GM19025 (cell line): ENCODE results near the gene FAM222A.

Experiments used
- ATAC-seq: cut with Tn5 transposase; IDR thresholded peaks from one replicate; pipeline ENCODE4 v1.9.1; 2021; ENCODE audit warnings: mild to moderate bottlenecking, low read depth, moderate library complexity; ENCODE audit not compliant: unreplicated experiment

Gene FAM222A

DNA sequence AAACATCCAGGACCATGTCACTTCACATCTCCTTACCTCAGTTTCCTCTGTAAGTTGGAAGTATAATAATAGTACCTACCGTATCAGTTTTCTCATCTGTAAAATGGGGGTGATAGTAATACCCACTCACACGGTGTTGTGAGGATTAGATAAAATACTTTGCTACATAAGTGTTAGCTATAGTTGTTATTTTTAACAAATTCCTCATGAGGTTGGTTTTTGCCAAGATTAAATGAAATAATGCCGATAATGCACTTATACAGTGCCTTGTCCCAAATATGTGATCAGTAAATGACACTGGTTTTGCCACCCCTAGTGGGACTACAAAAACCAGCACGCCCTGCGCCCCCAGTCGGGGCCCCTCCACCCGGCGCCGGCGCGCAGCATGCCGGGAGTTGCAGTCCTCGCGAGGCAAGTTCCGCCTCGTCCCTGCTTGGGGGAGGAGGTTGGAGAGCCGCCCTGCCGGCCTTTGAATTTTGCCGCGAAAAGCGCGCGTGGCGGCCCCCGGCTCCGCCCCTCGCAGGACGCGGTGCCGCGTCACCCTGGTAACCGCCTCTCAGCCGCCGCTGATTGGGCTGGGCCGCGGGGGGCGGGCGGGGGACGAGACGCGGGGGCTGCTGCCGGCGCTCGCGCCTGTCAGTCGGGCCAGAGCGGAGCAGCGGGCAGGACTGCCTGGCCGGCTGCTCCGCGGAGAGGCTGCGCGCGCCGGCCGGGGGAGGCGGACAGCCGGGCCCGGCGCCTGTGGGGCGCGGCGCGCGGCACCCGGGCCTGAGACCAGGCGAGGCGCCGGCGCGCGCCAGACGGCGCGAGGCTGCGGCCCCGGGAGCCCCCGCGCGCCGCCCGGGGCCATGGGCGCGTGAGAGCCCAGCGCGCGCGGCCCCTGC, at the start of gene FAM222A:
TSS of gene FAM222A (plus strand) at position 639 of the 884 bp plus-strand sequence. CDS start 30,322 bp downstream, outside the sequence.
- peak; percentile 93 for ATAC-seq

DNA sequence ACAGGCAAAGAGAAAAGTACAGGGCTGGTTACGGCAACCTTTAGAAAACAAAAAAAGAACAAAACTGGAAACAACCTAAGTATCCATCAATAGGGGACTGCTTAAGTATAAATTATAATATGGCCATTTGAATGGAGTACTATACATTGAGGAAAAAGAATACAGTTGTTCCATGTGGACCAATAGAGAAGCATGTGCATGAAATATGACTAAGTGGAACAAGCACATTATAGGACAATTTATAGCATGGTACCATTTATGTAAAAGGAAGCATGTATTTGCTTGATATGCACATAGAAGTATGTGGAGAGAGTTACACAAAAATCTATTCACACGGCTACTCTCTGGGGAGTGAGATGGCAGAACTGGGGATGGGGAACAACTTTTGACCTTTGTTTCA, 49.2 kb upstream of the FAM222A start:
- ATAC-seq: no peak

DNA sequence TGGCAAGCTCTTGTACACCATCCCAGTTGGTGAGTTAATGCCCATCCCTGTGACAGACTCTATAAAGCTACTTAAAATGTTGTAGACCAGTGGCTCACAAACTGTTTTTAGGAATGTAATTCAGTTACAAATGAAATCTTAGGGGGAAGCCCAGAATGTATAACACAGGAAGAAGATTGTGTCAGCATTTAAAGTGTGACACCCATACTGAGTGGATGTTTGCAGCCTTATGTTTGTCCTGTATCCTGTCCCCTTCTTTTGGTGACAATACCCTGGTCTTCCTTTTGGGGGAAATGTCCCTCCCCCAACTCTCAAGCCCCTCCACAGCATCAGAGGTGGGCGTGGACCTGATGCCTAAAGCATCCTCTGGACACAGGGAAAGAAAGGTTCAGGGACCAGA, 47.6 kb upstream of the FAM222A start:
- no peak for ATAC-seq

DNA sequence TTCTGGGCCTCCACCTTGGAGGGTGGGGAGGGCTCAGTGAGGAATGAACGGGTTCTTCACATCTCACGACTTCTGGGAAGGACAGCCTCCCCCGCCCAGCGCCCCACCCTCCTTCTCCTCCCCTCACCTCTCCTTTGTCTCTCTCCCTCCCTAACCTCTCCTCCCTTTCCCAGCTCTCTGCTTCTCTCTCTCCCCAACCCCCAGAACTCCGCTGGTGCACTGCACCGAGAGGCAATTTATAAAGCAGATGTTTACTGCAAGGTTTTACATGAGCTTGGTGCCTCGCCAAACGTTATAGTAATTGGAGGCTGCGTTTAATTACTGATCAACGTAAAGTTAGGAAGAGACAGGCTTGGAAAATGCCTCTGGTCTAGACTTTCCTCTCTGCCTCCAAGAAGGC, 42.9 kb upstream of the FAM222A start:
- no peak for ATAC-seq

DNA sequence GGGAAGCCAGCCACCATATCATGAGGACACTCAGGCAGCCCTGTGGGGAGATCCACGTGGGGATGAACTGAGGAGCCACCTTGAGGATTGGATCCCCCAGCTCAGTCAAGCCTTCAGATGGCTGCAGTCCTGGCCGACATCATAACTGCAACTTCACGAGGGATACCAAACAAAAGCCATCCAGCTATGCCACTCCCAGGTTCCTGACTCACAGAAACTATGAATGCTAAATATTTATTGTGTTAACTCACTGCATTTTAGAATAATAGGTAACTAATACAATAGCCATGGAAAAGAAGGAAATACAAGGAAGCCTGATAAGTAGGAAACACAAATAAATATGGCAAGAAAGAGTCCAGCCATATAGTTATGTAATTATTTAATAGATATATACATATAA, 42.1 kb upstream of the FAM222A start:
- ATAC-seq: no peak

DNA sequence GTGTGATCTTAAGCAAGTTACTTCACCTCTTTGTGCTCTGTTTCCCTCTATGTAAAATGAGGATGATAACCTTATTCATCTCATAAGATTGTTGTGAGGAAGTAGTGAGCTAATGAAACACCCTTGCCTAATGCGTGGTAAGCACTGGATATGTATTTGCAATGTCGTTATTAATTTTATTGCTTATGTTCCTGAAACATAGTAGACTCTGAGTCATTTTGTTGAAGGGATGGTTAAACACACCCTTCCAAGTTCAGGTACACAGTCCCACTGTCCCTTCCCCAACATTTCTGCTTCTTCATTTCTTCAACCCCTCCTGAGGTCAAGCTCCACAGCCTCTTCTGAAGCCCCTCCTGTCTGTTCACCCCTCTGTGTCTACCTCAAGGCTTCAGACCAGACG, 40.2 kb upstream of the FAM222A start:
- no peak for ATAC-seq

DNA sequence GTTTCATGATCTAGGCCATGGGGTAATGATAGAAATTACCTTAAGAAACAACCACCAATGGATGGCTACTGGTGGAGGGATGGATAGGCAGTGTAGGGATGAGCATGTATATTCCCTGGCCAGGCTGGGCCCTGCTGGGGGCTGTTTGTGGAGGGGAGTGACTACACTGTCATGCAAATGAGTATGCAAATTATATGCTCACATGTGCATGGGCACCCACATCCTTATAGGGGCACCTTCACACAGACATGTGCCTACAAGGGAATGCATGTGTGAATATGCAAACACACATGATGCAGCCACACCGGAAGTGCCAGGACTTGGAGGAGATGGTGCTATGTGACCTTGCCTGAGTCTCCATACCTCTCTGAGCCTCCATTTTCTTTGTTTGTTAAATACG, 39.7 kb upstream of the FAM222A start:
- ATAC-seq: no peak

DNA sequence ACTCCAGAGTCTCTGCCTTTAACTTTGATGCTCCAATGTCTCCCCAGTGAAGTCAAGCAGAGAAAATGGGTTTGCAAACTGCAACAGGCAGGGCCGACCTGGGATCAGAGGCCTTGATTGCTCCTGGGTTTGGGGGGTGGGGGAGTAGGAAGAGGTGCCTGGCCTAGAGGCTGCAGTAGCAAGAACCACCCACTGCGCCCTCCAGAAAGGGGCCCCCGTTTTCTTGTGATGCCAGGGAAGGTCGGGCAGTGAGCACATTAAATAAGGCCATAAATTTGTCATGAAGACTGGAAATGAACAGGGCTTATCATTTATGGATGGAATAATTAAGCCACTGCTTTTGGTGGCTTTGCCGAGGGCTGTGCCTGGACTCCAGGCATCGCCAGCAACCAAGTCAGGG, 38.2 kb upstream of the FAM222A start:
- no peak for ATAC-seq

DNA sequence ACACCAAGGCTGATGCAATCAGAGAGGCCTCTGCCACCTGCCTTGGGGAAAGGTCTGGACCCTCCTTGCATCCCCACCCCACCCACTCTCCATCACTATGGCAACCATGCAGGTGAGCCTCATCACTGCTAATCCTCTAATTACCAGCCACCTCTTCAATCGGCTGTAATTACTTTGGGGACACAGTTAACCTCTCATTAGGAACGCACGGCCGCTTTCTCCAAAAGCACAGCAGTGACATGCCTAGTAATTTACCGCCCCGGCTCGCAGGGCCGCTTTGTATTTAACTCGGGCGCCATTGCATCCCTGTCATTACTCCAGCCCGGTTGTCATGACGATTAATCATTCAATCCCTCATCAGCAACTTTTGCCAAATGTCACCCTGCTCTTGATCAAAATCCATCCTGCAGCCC, 36.3 kb upstream of the FAM222A start:
- ATAC-seq: no peak

DNA sequence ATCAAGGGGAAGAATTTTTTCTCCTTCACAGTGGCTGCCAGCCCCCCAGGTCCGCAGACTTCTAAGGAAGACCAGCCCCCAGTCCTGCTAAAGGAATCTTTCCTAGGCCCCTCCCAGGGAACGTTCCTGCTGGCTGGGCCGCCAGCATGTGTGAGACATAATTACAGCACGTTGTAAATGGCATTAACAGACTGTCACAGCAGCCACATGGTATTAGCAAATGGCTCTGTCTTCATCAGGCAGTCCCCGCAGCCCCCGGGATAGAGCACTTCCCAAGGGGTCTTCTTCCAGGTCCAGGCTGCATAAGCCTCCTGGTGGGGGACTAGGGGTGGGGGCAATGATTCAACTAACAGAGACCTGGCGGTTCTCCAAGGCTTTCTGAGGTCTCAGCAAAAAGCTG, 34.9 kb upstream of the FAM222A start:
- ATAC-seq: no peak

DNA sequence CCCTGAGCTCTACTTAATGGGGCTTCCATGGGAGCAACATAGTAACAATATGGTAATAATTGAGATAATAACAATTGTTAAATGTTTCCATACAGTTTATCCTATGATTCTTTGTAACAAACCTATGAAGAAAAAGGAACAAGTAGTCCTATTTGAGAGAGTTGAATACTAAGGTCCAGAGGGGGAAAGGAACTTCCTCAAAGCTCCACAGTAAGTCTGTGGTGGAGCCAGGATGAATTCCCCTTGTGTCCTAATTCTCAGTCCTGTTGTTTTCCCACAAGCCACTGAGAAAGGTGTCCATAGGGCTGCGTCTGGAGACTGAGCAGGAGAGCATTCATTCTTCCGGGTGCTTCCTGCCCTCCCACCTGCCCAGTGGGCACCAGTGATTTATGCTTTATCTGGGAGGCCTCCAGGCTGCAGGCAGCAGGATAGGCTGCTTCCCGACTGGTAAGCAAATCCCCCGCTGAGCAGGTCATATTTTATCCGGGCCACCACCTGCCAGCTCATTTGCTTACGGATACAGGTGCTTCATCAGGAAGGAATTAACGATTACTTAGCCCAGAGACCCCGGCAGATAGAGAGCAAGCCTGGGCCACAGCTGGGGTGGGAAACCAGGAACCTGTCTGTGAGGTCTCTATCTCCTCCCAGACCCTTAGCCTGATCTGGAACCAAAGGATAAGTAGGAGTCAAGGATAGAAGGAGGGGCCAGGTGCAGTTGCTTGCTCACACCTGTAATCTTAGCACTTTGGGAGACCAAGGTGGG, 33.9 kb upstream of the FAM222A start:
- no peak for ATAC-seq

DNA sequence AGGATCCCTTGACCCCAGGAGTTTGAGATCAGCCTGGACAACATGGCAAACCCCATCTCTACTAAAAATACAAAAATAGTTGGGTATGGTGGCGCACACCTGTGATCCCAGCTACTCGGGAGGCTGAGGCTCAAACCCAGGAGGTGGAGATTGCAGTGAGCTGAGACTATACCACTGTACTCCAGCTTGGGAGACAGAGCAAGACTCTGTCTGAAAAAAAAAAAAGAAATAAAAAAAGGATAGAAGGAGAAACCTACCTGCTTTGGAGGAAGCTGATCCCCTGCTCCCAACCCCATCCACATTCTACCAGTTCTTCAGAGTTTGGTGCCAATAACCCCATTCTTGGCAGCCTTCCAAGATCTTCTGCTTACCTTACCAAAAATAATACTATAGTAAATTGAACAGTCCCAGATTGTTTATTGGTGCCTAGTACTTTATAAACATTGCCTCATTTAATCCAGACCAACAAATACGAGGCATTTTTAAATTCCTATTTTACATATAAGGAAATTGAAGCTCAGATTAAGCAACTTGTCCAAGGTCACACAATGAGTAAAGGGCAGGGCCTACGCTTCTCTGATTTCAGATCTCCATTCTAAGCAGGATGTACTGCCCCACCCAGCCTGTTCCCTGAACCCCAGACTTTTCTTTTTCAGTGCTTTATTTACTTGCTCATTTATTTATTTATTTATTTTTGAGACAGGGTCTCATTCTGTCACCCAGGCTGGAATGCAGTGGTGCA, 33.2 kb upstream of the FAM222A start:
- no peak for ATAC-seq

DNA sequence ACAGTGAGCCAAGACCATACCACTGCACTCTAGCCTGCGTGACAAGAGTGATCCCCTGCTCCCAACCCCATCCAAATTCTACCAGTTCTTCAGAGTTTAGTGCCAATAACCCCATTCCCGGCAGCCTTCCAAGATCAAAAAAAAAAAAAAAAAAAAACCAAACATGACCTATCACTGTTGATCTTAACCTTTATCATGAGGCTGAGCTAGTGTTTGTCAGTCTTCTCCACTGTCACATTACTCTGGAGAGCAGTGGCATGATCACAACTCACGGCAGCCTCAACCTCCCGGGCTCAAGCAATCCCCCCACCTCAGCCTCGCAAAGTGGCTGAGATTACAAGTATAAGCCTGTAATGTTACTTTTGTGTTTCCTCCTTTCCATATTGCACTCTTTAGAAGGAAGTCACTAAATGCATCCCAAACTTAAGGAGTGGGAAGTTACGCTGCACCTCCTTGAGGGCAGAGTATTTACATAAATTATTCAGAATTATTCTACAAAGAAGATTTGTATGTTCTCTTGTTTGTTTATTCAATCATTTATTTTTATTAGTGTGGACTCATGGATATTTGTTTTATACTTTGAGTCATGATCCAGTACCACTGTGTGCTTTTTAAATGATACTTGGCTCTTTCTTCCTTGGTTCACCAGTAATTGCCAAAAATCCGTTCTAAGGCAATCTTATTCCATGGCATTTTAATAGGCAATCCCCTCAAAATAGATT, 31.5 kb upstream of the FAM222A start:
- no peak for ATAC-seq

DNA sequence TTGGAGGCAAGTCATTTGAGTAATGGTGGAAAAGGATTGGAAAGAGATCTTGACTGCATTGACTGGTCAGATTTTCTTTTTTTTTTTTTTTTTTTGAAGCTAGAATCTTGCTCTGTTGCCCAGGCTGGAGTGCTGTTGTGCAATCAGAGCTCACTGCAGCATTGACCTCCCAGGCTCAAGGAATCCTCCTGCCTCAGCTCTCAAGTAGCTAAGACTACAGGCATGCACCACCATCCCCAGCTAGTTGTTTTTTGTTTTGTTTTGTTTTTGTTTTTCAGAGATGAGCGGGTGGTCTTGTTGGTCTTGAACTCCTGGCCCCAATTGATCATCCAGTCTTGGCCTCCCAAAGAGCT, 30.9 kb upstream of the FAM222A start:
- no peak for ATAC-seq

DNA sequence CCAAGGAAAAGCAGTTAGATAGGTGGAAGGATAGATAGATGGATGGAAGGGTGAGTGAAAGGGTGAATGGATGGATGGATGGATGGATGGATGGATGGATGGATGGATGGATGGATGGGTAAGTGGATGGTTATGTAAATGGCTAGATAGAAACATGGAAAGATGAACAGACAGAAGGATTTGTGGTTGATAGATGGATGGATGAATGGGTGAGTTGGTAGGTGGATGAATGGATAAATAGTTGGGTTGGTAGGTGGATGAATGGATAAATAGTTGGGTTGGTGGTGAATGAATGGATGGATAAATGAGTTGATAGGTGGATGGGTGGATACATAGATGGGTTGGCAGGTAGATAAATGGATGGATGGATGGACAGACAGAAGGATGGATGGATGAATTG, 30.3 kb upstream of the FAM222A start:
- ATAC-seq: no peak

DNA sequence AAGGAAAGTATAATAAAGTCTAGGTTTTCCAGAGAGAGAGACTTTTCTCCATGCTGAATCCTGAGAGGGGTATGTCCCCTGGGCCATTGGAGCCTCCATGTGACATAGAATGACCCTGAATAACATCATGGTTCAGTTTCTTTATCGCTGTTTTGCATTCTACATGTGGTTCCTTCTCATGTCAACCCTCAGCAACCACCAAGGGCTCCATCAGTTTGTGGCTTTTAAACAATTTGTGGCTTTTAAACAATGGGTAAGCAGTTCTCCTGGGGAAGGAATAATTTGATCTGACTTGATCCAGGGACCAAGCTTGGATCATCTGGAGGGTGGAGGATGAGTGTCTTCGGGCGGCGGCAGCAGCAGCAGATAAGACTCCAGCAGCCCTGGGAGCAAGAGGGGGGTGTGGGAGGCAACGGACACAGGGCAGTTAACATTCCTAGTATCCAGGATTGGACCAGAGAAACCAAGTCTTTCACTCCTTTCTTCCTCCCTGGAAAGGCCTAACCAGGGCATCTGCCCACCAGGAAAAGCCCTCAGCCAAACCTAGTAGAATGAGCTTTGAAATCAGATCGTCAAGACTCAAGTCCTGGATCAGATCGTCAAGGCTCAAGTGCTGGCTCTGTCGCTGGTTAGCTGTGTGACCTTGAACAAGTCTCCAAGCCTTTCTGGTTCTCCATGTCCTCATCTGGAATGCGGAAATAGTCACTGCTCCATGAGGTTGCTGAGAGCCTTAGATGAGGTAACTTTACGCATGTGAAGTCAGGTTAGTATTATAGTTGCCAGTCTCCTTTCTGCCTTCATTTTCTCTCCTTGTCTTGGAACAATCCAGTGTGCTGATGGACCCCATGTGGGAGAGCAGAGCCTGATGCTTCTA, 27.8 kb upstream of the FAM222A start:
- no peak for ATAC-seq

DNA sequence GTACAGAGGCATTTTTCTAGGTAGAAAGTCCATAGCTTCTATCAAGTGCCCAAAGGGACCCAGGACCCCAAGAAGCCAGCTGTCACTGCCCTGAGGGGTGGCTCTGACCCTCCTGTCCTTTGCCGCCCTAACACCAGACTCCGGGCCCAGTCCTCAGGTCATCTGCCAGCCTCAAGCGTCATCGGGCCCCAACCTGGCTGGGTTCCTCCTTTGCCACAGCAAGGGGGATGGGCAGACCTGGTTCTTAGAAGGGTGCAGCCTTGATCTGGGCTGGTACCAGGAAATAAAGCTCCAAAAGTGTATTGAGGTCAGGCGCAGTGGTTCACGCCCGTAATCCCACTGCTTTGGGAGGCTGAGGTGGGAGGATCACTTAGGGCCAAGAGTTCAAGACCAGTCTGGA, 27.1 kb upstream of the FAM222A start:
- ATAC-seq: no peak

DNA sequence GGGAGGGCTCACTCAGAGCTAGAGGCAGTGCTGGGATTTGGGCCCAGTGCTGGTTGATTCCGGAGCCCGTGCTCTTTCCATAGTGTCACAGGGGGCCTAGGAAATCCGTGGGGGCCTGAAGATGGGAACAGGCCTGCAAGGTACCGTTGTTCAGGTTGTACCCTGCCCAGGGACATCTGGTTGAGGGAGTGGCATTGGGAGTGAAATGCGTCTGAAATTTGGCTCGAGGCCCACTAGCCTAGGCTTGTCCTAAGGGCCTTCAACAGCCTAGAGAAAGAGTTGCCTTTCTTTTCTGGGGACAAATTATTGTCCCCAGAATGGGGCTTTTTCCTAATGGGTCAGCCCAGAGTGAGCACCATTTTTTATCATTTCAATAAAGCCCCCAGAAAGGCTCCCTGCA, 26.4 kb upstream of the FAM222A start:
- no peak for ATAC-seq

DNA sequence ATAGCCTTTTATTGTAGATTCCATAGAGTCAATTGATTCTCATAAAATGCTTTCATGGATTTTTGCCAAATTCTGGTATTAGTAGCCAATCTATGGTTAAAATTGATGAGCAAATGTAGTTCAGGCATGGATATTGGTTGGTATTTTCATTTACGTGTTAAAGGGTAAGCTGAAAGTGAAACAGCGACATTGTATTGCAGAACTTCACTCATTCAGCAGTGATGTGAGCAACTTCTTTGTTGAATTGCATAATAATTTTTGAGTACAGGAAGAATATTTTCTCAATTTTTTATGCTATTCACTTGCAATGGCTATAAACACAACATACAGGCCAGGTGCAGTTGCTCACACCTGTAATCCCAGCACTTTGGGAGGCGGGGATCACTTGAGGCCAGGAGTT, 24.2 kb upstream of the FAM222A start:
- ATAC-seq: no peak

DNA sequence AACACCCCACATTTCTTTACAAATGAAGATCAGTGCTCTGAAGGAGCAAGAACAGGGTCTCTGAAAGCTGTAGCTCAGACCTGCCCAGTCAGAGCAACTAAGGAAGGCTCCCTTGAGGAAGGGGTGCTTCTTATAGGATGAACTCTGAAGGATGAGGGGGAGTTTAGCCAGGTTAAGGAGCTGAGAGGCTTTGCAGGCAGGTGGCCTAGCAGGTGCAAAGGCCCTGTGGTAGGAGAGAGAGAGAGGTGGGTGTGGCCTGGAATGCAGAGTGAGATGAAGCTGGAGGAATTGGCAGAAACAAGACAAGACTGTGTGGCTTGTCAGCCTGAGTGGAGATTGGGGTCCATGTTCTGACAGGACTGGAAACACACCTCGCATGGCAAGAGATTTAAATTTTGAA, 20.5 kb upstream of the FAM222A start:
- no peak for ATAC-seq
